HG03439 (cell line): Measurements from ENCODE around the gene RNFT2.

Experiments
- ATAC-seq: cut with Tn5 transposase; IDR thresholded peaks from one replicate; pipeline ENCODE4 v1.9.1; 2021; ENCODE audit warnings: mild to moderate bottlenecking, moderate library complexity; ENCODE audit not compliant: unreplicated experiment

The RNFT2 gene, protein sequence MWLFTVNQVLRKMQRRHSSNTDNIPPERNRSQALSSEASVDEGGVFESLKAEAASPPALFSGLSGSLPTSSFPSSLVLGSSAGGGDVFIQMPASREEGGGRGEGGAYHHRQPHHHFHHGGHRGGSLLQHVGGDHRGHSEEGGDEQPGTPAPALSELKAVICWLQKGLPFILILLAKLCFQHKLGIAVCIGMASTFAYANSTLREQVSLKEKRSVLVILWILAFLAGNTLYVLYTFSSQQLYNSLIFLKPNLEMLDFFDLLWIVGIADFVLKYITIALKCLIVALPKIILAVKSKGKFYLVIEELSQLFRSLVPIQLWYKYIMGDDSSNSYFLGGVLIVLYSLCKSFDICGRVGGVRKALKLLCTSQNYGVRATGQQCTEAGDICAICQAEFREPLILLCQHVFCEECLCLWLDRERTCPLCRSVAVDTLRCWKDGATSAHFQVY

DNA sequence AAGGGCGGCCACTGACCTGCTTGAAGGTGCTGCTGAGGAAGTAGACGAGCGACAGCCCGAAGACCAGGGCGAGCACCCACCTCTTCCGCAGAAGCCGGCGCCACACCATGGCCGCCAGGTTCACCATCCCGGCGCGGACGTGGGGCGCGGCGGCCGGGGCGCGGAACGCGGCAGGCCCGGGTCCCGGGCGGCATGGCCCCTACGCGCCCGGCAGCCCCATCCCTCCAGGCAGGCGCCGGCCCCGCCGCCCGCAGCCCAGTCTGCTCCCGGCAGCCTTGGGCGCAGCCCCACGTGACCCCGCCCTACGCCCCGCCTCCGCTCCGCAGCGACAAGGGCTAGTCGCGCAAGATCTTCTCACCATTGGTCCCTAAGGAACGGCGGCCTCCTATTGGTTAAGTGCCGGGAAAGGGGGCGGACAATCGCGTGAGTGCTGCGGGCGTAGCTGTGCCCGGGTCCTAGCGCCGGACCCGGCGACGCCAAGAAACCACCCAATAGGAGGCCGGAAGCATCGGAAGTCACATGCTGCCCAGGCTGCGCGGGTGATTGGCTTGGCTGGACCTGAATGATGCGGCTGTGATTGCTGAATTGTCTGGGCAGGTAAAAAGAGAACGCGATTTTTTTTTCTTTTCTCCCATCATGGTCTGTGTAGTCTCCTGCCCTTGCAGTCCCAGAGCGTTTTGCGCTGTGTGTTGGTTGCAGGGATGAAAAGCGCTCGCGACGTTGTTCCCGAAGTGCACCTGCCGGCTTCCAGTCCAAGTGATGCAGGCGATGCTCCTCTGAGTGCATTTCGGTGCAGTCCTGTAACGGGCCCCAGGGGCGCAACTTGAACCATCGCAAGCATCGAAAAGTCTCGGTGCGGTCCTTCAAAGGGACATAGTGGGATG lies at the start of gene RNFT2, which contains the start of gene SPRING1:
TSS of gene RNFT2 (plus strand) at position 542 of the 884 bp plus-strand sequence. CDS start 2,183 bp downstream, outside the sequence.
TSS of gene SPRING1 (minus strand) at position 296 of the 884 bp plus-strand sequence. CDS start at position 127, 169 bp downstream.
- peak; percentile 96 for ATAC-seq

DNA sequence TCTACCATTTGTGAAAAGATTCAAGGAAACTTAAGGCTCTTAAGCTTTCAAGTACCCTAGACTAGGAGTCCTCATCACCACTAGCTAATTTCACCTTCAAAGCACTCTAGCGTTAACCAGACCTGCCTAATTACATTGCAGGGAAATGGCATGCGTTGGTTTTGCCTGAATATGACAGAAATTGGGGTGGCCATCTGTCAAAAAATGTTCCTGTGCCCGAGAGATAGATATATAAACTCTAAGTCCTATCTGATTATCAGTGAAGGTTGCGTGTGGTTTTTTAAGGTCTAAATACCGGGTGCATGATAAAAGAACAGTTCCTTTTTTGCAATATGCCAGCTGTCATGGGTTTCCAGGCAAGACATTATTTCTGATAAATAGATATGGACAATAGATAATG lies 48.6 kb upstream of the RNFT2 start:
- ATAC-seq: no peak

GRCh38 chr12:116689979-116690744 lies 48.0 kb upstream of the RNFT2 start:
- no peak for ATAC-seq

- ATAC-seq: no peak
These were observed 46.9 kb upstream of the RNFT2 start for GRCh38 chr12:116691205-116691604.

DNA sequence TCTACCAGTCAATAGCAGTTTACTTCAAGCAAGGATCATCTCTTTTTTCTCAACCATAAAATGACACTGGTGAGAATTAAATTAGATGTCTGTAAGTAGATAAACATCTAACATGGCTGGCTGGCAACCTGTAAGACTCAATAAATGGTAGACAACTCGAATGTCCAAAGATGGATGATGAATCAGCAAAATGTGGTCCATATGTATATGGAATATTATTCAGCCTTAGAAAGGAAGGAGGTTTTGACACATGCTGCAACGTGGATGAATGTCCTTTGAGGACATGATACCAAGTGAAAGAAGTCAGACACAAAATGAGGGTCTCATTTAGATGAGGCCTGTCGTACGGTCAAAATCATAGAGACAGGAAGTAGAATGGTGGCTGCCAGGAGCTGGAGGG lies 46.5 kb upstream of the RNFT2 start:
- no peak for ATAC-seq

DNA sequence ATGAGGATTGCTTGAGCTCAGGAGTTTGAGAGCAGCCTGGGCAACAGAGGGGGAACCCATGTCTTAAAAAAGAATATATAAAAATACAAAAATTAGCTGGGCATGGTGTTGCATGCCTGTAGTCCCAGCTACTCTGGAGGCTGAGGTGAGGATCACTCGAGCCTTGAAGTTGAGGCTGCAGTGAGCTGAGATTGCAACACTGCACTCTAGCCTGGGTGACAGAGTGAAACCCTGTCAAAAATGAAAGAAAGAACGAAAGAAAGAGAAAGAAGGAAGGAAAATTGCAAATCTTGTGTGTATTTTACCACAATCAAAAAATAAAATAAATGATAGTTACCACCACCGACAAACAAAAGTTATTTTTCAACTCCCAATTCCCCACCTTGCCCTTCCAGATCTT lies 45.5 kb upstream of the RNFT2 start:
- no peak for ATAC-seq

DNA sequence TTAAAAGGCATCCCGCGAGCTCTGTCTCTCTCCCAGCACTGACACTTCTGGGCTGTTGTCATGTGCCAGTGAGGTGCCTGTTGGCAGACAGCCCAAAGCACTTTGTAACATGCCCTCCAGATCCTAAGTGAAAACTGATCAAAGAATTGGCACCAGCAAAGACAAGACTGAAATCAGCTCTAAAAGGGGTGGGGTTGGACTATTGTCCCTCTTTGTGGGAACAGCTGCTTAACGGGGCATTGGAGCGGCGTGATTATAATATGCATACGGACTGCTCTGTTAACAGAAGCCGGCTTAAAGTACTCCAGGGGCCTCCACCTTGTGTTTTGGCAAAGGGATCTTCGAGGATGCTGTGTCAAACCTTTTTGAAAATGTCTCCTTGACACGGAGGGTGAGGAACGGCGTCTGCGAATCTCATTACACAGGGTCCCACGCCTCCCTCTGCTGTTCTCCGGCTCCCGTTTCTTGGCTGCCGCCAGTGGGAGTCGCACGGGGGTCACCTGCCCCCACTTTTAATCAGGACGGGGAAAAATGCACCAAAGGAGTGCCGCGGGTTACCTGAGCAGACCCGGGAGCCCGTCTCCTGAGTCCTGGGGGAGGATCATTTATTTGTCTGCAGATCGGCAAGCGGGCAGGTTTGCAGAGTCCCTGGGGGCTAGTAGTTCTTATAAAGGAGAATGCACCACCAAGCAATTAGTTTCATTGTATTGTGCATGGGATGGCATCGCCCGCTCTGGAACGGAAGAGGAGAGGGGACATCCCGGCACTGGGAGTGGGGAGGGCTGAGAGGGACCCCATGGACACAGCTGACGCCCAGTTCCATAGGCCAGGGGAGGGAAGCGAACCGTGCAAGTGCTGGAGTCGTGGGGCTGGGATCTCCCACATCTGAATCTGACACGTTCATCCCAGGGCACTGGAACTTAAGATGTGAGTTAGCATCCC lies 44.6 kb upstream of the RNFT2 start:
- ATAC-seq: no peak

- ATAC-seq: no peak
These were observed 43.3 kb upstream of the RNFT2 start for GRCh38 chr12:116694653-116695463.

DNA sequence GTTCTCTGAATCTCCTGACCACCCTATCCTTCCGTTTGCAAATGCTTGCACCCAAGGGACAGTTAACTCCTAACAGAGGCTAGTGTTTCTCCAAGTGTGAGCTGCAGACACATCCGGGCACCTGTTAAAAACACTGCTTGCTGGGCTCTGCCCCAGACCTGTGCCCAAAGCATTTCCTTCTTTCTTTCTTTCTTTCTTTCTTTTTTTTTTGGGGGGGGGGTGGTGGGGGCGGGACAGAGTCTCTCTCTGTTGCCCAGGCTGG lies 42.7 kb upstream of the RNFT2 start:
- ATAC-seq: no peak

GRCh38 chr12:116697305-116697704 lies 40.8 kb upstream of the RNFT2 start:
- no peak for ATAC-seq

DNA sequence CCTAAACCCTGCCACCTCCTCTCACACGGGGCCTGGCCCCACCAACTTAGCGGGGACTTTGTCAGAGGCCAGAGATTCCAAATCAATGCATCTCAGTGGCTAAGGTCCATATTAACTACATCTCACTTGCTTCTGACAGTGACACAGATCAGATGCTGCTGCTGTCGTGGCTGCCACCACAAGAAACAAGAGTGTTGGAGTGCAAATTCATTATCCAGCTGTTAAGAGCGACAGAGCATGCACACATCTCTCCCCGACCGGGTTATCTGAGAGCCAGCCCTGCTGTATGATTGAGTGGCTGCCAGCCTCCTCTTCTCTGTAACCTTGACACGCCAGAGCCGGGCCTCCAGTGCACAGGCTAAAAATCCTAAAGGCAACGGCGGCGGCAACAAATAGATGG lies 40.4 kb upstream of the RNFT2 start:
- ATAC-seq: no peak

GRCh38 chr12:116698116-116698515 lies 40.0 kb upstream of the RNFT2 start:
- no peak for ATAC-seq

DNA sequence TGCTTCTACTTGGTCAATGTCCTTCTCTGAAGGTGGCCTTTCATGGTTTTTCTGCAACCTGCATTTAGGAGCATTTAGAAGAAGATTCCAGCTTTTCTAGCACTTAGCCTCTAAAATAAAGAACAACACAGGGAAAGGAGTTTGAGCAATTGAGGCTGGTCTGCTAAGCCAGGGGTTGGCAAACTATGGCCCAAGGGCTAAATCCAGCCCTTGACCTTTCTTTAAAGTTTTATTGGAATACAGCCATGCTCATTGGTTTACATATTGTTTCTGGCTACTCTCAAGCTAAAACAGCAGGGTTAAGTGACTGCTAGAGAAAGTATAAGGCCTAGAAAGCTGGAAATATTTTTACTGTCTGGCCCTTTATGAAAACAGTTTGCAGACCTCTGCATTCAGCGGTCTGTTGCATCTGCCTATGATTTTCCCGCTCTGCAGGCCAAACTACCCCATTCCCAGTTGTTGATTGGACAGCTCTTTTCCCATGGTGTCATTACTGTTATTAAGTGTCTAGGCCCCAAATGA lies 39.5 kb upstream of the RNFT2 start:
- no peak for ATAC-seq

DNA sequence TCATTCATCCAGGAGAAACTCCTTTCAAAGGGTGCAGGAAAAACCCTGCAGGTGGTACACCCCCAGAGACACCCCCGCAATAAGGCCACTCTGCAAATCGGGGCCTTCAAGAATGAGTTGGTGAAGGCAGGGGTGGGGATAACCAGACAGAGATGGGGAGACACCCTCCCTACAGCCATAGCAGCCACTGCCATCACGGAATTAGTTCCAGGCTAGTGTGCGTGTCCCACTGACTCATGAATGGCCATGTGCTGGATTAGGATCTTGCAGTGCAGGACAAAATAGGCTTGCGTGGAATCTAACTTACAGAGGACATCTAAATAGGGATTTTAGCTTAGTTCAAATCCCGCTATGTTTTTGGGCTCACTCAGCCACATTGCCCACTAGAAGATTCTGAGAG lies 38.0 kb upstream of the RNFT2 start:
- ATAC-seq: no peak

DNA sequence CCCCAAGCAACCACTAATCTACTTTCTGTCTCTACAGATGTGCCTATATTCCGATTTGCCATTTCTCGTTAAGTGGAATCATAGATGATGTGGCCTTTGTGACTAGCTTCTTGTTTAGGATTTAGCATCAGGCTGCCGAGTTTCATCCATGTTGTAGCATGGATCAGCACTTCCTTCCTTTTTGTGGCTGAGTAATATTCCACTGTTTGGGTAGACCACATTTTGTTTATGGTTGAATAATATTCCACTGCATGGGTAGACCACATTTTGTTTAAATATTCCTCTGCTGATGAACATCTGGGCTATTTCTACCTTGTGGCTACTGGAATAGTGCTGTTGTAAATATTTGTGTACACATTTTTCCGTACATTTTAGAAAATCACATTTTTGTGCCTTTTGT lies 36.7 kb upstream of the RNFT2 start:
- ATAC-seq: no peak

DNA sequence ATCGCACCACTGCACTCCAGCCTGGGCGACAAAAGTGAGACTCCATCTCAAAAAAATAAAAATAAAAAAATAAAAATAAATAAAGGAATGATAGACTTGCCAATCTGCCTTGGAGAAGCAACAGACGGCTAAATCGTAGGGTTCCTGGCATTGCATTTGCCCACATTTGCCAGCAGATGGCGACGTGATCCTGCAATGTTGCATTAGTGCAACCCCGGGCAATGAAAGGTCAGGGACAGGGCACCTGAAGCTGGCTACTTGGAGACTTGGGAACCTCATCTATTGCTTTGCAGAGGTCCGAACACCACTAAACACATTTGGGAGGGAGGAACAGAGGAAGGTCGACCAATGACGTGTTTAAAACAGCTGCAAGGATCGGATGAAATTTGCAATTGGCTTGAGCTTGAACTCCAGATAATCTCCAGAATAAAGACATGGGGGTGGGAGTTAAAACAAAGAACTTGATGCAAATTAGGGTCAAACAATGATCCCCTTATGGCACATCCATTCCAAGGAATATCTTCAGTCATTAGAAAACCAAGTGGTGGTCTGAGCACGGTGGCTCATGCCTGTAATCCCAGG lies 34.8 kb upstream of the RNFT2 start:
- ATAC-seq: no peak

GRCh38 chr12:116707751-116708150 lies 30.4 kb upstream of the RNFT2 start:
- ATAC-seq: no peak

GRCh38 chr12:116708826-116709756 lies 29.0 kb upstream of the RNFT2 start:
- ATAC-seq: no peak
